Islet precursor cell (in vitro differentiated cells): Measurements from ENCODE around the gene SH2D2A.

Experiments used
- DNase-seq: peaks from one replicate; pipeline ENCODE4 v3.0.0-alpha.2; 2018

Gene SH2D2A

DNA sequence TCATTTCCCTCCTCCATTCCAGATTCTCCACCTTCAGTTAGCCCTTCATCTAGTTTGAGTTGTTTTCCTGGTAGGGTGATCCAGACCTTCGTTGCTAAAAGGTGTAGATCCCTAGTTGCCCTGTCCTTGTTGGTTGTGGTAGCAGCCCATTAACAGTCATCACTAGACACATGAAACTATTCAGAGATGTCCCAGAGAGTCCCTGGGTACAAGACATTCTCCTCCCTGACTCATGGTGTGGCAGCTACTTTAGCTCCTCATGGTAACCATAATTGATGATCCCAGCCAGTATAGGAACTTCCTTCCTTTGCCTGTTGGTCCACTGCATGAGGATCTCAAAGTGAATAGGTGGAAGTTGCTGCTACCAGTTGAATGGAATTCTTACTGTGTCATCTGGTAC, 6.0 kb upstream of the SH2D2A start:
- no peak for DNase-seq

- DNase-seq, result peak; percentile 42
Observed at GRCh38 chr1:156821801-156822200, 5.2 kb upstream of the SH2D2A start.

DNA sequence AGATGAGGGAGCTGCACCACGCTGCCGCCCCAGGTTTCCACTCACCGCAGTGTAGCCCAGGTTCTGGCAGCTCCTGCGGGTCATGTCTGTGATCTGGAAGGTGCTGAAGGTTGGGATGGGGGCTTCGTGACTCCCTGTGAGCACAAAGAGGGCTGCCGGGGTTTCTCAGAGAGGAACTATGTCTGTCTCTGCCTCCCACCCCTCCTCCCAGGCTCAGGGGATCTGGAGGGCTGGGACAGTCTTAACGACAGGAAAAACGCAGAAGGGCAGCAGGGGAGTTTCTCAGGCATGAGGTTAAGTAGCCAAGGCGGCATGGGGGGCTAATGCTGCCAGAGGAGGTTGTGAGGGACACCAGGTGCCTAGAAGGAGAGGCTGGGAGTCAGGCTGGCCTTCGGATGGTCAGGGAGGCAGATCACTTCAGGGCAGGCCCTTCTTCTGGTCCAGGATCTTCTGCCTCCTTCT, 656 bp downstream of the SH2D2A start:
- DNase-seq, result no peak

DNA sequence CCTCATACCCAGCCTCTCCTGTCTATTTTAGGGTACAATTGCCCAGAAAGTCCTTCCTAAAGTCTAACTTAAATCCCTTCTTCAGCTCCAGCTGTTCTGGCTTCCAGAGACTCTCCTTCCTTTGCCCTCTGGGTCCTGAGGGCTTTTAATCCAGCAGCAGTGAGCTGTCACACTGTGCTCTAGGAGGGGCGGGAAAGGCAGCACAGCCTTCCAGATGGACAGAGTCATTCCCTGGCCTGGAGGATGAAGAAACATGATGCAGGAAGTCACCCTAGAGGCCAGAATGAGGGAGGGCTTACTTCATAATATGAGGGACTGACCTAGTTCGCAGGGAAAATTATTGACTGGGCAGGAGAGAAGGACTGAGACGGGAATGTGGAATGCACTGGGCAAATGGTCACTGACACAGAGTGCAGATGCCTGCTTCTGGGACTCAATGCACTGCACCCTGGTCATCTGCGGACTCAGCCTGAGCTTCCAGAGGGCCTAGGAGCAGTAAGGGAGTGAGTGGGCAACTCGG, 1.3 kb downstream of the SH2D2A start:
- DNase-seq, result peak; percentile 81

- DNase-seq, result peak; percentile 59
Observed at GRCh38 chr1:156814571-156815260, 1.9 kb downstream of the SH2D2A start.

GRCh38 chr1:156813750-156814570, 2.7 kb downstream of the SH2D2A start:
- peak; percentile 83 for DNase-seq

- no peak for DNase-seq
Observed at GRCh38 chr1:156813298-156813697, 3.4 kb downstream of the SH2D2A start.

DNA sequence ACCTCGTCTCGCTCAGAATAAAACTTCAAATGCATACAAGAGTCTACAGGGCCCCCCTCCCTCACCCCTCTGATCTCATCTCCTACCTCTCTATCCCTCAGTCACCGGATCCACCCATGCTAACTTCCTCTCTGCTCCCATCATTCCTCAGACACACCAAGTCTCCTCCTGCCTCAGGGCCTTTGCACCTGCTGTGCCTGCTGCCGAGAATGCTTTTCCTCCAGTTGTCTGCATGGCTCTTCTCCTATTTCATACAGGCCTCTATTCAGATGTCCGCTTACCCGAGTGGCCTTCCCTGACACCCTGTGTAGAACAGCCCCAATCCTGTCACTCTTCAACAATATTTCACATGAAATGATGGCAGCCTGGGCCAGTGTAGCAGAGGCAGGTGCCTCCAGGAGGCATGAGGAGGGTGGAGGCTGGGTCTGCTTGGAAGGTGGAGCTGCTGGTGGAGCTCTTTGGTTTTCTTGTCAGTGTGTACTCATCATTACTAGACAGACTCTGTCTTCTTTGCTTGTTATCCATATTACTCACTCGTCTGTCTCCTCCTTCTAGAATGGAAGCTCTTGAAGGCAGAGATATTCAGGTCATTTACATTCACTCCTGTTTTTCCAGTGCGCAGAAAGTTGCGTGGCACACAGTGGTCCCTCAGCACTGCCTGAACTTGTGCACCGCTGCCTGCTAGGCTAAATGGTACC, 4.2 kb downstream of the SH2D2A start:
- no peak for DNase-seq

DNA sequence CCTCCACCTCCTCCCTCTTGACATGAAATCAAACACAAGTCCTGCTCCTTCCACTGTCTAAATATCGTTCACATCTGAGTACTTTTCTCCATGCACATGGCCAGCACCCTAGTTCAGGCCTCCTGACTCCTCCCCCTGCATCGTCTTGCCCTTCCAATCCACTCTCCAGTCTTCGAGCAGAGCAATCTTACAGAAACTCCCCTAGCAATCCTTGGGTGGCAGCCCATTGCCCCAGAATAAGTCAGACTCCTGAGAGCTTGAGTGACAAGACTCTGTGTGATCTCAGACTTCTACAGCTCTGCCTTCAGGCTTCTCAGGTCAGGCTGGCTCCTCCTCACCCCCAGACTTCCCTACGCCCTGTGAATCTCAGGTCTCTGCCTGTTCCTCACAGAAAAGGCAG, 5.5 kb downstream of the SH2D2A start:
- DNase-seq, result no peak

DNA sequence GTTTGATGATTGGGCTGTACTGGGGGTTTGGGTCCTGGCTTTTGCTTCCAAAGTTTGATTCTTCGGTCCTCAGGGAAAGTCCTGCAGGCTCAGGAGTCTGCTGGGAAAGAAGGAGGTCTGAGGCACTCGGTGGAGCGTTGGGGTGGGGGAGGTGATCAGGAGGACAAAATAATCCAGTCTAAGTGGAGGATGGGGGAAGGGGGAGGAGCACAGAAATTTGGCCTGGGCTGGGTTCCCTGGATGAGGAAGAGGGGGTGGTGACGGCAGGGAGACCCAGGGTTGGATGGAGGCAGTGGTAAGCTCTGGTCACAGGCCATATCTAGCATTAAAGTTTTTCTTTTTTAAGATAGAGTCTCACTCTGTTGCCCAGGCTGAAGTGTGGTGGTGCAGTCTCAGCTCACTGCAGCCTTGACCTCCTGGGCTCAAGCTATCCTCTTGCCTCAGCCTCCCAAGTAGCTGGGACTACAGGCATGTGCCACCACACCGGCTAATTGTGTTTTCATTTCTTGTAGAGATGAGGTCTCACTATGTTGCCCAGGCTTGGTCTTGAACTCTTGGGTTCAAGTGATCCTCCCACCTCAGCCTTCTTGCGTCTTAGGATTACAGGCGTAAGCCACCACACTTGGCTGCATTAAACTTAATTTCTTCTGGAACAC, 6.8 kb downstream of the SH2D2A start:
- peak; percentile 38 for DNase-seq

- DNase-seq, result peak; percentile 47
Observed at GRCh38 chr1:156809281-156809680, 7.4 kb downstream of the SH2D2A start.

GRCh38 chr1:156808186-156809030, 8.2 kb downstream of the SH2D2A start:
- peak; percentile 49 for DNase-seq

GRCh38 chr1:156807627-156808026, 9.0 kb downstream of the SH2D2A start:
- DNase-seq, result no peak

- DNase-seq, result peak; percentile 26
Observed at GRCh38 chr1:156806512-156807440, 9.9 kb downstream of the SH2D2A start.

DNA sequence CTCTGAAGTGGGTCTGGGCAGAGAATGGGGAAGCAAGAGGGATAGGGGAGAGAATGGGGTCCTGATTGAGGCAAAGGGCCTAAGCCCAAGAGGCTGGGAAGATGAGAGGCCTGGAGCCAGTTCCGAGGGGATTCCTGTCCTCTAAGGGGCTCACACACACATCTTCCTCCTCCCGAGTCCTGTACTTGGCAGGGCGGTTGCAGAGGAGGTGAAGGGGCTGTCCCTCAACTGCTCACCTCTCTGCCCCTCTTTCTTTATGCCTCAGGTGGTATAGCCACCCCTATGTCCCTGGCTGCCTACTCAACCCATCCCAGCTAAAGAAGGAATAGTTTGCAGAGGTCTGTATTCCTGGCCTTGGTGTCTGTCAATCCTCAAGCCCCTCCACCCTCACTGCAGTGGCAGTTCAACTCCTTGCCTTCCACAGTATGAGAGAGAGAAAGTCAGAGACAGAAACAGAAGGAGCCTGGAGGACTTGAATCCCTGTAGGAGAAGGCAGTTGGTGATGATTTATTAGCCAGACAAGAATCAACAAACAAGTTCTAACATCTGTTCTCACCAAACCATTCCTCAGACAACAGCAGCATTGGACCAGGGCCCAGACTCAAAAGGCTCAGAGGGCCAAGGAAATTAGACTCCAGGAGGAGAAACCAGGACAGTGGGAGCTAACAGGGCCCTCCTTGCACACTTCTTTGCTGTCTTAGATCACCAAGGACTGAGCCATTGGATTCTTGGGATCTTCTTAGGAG, 10.7 kb downstream of the SH2D2A start:
- peak; percentile 50 for DNase-seq

DNA sequence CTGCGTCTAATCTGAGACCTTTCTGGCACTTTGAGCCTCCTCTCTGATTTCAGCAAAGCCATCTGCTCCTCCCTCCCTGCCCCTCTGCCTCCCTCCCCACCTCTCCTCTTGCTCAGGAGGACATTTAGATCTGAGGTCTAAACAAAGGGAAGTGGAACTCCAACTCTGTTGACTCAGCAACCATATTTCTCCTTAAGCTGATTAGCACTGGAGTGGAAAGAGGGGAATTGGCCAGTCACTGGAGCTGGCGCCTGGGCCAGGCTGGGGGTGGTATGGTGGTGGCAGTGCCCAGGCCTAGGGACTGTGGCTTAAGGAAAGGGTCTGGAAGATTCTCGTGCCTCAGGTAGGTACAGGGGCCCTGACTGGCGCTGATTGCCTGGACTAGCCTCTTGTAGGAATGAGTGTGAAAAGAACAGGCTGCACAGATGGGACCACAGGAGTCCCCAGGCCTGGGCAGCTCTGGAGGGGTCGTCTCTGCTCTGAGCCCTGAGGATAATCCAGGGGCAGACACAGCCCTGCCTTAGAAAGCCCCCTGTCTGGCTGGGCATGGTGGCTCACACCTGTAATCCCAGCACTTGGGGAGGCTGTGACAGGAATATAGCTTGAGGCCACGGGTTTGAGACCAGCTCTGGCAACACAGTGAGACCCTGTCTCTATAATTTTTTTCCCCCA, 11.9 kb downstream of the SH2D2A start:
- DNase-seq, result peak; percentile 9

DNA sequence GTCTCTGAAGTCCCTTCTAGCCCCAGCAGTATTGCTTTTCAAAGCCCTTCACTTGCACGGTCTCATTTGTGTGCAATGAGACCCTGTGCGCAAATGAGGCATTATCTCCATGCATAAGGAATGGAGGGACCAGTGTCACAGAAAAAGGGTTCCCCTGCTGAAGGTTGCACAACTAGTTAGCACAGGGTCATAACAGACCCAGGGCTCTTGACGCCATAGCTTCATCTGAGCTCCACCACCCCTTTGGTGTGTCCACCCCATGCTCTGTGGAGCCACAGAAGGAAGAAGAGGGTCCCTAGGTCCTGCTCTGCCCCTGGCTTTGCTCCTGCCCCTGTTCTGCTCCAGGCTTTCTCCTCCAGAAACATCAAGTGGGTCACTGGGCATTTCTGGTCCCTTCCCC, 12.6 kb downstream of the SH2D2A start:
- DNase-seq, result peak; percentile 41

DNA sequence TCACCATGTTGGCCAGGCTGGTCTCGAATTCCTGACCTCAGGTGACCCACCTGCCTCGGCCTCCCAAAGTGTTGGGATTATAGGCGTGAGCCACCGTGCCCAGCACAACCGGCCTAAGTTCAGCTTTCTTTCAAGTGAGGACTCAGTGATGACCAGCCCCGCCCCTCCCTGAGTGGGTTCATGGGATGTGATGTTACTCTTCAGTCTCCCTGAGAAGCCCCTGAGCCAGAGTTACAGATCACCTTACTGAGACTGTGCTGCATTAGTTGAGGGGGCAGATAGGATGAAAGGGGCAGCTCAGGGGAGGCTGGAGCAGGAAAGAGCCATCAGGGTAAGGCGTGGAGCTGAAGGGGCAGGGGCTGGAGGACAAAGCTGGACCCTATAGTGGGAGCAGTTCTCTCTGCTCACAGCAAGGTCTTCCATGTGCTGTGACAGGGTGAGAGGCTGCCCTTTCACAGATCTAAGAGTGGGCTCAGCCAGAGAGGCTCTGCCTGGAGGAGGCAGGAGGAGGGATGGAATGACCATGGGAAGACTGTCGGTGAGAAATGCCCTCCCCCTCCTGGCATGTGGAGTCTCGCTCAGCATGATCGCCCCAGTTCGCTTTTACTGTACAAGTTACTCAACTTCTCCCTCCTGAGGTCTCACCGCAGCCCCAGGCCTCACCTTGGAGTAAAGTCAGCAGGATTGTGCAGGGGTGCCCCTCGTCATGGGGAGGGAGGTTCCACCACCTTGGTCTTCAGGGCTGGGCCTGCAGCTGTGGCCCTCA, 13.4 kb downstream of the SH2D2A start:
- DNase-seq, result peak; percentile 53
